Suprapubic skin (tissue), 4 donors: Measurements from ENCODE around the gene CDC14C. TPM values are rescaled to one million over a fixed set of nuclear protein-coding genes. Genes with fewer than 3 reads are reported as not detected.
A peak's percentile ranks its signal among the peaks of the same experiment; 100 is the strongest.

Experiments used
- DNase-seq, 2 donors: peaks; one replicate each; pipeline ENCODE4 v3.0.0-alpha.2; 2019; ENCODE audit warnings: low spot score in 2 of 2
- H3K27ac ChIP-seq: fragments of 200-600 bp; sonication (generic); one replicate; pipeline ENCODE4 v1.5.1; 2019
- H3K27me3 ChIP-seq: fragments of 200-600 bp; sonication (generic); one replicate; pipeline ENCODE4 v1.5.1; 2019
- H3K36me3 ChIP-seq: fragments of 200-600 bp; sonication (generic); one replicate; pipeline ENCODE4 v1.5.1; 2019
- H3K4me1 ChIP-seq: fragments of 200-600 bp; sonication (generic); one replicate; pipeline ENCODE4 v1.5.1; 2019
- H3K4me3 ChIP-seq: fragments of 200-600 bp; sonication (generic); one replicate; pipeline ENCODE4 v1.5.1; 2019; ENCODE audit warnings: mild to moderate bottlenecking
- H3K9me3 ChIP-seq: fragments of 200-600 bp; sonication (generic); one replicate; pipeline ENCODE4 v1.5.1; 2019
- CTCF ChIP-seq, 2 donors: fragments of 200-600 bp in 1 of 2; fragments of 450-650 bp in 1 of 2; sonication (generic) in 1 of 2; IDR thresholded peaks; one replicate each; pipeline ENCODE4 v1.5.1; 2016 to 2019; ENCODE audit warnings: antibody characterized with exemption in 2 of 2, mild to moderate bottlenecking in 1 of 2, moderate library complexity in 1 of 2
- EP300 ChIP-seq: sonication (generic); formaldehyde crosslinking; IDR thresholded peaks from one replicate; pipeline ENCODE4 v1.6.1; 2017; ENCODE audit warnings: antibody characterized with exemption
- POLR2A ChIP-seq, 2 donors: fragments of 450-650 bp; IDR thresholded peaks; one replicate each; pipeline ENCODE4 v1.6.1; 2017; ENCODE audit warnings: antibody characterized with exemption in 2 of 2, mild to moderate bottlenecking in 2 of 2, moderate library complexity in 2 of 2
- POLR2AphosphoS5 ChIP-seq, 3 donors: sonication (generic); formaldehyde crosslinking; IDR thresholded peaks; one replicate each; pipeline ENCODE4 v1.6.1; 2017; ENCODE audit warnings: antibody characterized with exemption in 3 of 3
- WGBS: methylation state at CpG from one replicate; pipeline ENCODE4 v1.1.5; 2018; 5-methylcytosine and 5-hydroxymethylcytosine counted together
- total RNA-seq, 4 donors: library from RNA; depleted of rRNA; stranded (reverse); fragments of >200 nt; gene quantifications; one replicate each; pipeline ENCODE4 v1.1.0, GENCODE V29; 2016

The CDC14C gene
- not detected for total RNA-seq

GRCh38 chr7:48924433-48924832 is at the start of gene CDC14C:
Gene CDC14C, plus strand, starts transcription at chr7:48924547. Its CDS starts 126 bp downstream, at chr7:48924673.
- Histone ChIP-seq H3K9me3 (no peaks in the 10 kb centered on the region), H3K4me3 (no peak within 1 kb of the TSS), H3K27me3 (no peaks in the 10 kb centered on the region), H3K36me3 (no peaks in the 10 kb centered on the region), H3K27ac (no peak within 1 kb of the TSS), H3K4me1 (no peaks in the 10 kb centered on the region)
- 95% methylated on average over 46 of the region's 46 CpGs for WGBS
- no peak for DNase-seq
- TF ChIP-seq POLR2A (IDR thresholded peaks at IDR 0.05) (no peak), CTCF (IDR thresholded peaks at IDR 0.05) (no peak), EP300 (no peak), POLR2AphosphoS5 (IDR thresholded peaks at IDR 0.05) (no peak)

GRCh38 chr7:48875045-48875916 is 49.1 kb upstream of the CDC14C start:
- no peaks in the 10 kb centered on the region for H3K36me3 ChIP-seq
- no peaks in the 10 kb centered on the region for H3K27me3 ChIP-seq
- no peak for DNase-seq
- 49% methylated on average over 14 of the region's 14 CpGs for WGBS
- H3K4me3 ChIP-seq: no peak overlapping the region
- H3K4me1 ChIP-seq: no peaks in the 10 kb centered on the region
- no peaks in the 10 kb centered on the region for H3K9me3 ChIP-seq
- TF ChIP-seq CTCF (IDR thresholded peaks at IDR 0.05) (peak in 1 of 2 donors; percentile 18), POLR2A (IDR thresholded peaks at IDR 0.05) (no peak), POLR2AphosphoS5 (IDR thresholded peaks at IDR 0.05) (no peak), EP300 (no peak)
- no peak overlapping the region for H3K27ac ChIP-seq

GRCh38 chr7:48876087-48876486 is 48.3 kb upstream of the CDC14C start:
- no peaks in the 10 kb centered on the region for H3K4me1 ChIP-seq
- no peaks in the 10 kb centered on the region for H3K27me3 ChIP-seq
- no peak overlapping the region for H3K4me3 ChIP-seq
- TF ChIP-seq EP300 (no peak), CTCF (IDR thresholded peaks at IDR 0.05) (no peak), POLR2AphosphoS5 (IDR thresholded peaks at IDR 0.05) (no peak), POLR2A (IDR thresholded peaks at IDR 0.05) (no peak)
- 77% methylated on average over 3 of the region's 3 CpGs for whole genome bisulfite sequencing
- no peaks in the 10 kb centered on the region for H3K36me3 ChIP-seq
- no peak for DNase-seq
- no peak overlapping the region for H3K27ac ChIP-seq
- no peaks in the 10 kb centered on the region for H3K9me3 ChIP-seq

- no peak for TF ChIP-seq POLR2AphosphoS5 (IDR thresholded peaks at IDR 0.05)
- no peak for TF ChIP-seq CTCF (IDR thresholded peaks at IDR 0.05)
- TF ChIP-seq EP300: no peak
- no peak for TF ChIP-seq POLR2A (IDR thresholded peaks at IDR 0.05)
- H3K4me1 ChIP-seq: no peaks in the 10 kb centered on the region
- no peak overlapping the region for H3K27ac ChIP-seq
- H3K27me3 ChIP-seq: no peaks in the 10 kb centered on the region
- H3K4me3 ChIP-seq: no peak overlapping the region
- H3K9me3 ChIP-seq: no peaks in the 10 kb centered on the region
- WGBS: 90% methylated on average over 2 of the region's 2 CpGs
- DNase-seq: no peak
- no peaks in the 10 kb centered on the region for H3K36me3 ChIP-seq
These were observed 43.5 kb upstream of the CDC14C start for GRCh38 chr7:48880851-48881250.

- Histone ChIP-seq H3K27me3 (no peaks in the 10 kb centered on the region), H3K4me3 (no peak overlapping the region), H3K36me3 (no peaks in the 10 kb centered on the region), H3K9me3 (peaks cover 8% of the 10 kb centered on the region), H3K27ac (no peak overlapping the region), H3K4me1 (no peaks in the 10 kb centered on the region)
- no peak for DNase-seq
- WGBS: 23% methylated on average over 2 of the region's 2 CpGs
- TF ChIP-seq EP300 (no peak), POLR2AphosphoS5 (IDR thresholded peaks at IDR 0.05) (no peak), POLR2A (IDR thresholded peaks at IDR 0.05) (no peak), CTCF (IDR thresholded peaks at IDR 0.05) (no peak)
These were observed 36.8 kb upstream of the CDC14C start for GRCh38 chr7:48887500-48887899.
